C4-2B (cell line): ENCODE results near the gene RABGGTA.

Experiments
- CTCF ChIP-seq: fragments of 450-650 bp; conservative IDR thresholded peaks from 2 replicates; pipeline ENCODE4 v1.5.1; 2017; ENCODE audit warnings: mild to moderate bottlenecking
- ZFX ChIP-seq: fragments of 450-650 bp; IDR thresholded peaks from 2 replicates; pipeline ENCODE4 v1.6.1; 2017

DNA sequence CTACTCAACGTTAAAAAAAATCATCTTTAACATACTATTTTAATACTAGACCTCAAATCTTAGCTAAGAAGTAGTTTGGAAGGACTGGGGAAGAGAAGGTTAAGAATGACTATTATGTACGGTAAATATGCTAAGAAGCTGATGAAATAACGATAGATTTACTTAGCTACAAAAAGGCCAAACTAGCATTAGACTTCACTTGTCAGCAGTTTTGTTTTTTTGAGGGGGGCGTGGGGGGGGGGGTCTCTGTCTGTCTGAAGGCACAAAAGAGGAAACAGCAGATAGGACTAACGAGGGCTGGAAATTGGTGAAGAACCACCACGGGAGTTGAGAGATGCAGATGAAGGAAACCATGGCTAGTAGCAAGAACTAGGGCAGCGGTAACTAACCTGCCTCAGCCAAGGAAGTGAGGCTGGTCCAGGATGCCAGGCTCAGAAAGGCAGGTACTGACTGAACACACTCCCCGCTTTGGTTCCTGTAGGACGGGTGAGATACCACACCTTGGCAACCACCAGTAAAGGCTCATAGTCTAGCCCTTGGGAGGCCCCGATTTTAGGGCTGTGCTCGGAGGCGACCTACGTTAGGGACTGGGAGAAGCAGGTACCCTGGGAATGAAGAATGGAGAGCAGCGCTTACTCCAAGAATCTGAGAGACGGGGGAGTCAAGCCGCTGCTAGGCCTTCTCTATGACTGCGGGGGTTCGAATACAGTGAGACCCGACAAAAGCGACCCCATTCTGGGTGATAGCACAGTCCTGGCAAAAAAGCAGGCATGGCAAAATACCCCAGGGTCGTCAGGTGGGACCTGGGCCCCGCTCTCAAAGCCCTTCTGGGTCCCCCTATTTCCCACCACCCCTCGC, 39.9 kb downstream of the RABGGTA start:
- TF ChIP-seq CTCF (no peak), ZFX (peak; percentile 37; the same call in 1 of the 2 replicates)
